OCI-LY7 (cell line): ENCODE data around the gene ROBO1.

Experiments
- CTCF ChIP-seq: fragments of 200-600 bp; sonication (generic); conservative IDR thresholded peaks from 2 replicates; pipeline ENCODE4 v1.5.1; 2014; ENCODE audit warnings: mild to moderate bottlenecking, antibody characterized with exemption, low read length, moderate library complexity, mixed read lengths
- EZH2phosphoT487 ChIP-seq: fragments of 200-600 bp; sonication (generic); IDR thresholded peaks from 2 replicates; pipeline ENCODE4 v1.6.1; 2018; ENCODE audit warnings: low read depth, borderline replicate concordance, mild to moderate bottlenecking, mixed run types, antibody characterized with exemption, low read length, moderate library complexity, mixed read lengths

- TF ChIP-seq CTCF (peak; percentile 86), EZH2phosphoT487 (no peak)
These were observed 246.5 kb downstream of the ROBO1 start for GRCh38 chr3:79521221-79521848.
